ENCODE data around the gene FMNL2. TPM values are rescaled to one million over a fixed set of nuclear protein-coding genes. Genes with fewer than 3 reads are reported as not detected.
A peak's percentile ranks its signal among the peaks of the same experiment; 100 is the strongest.

The FMNL2 gene
- total RNA-seq, 1 experiment from 2014 or later = 50.8 TPM

DNA sequence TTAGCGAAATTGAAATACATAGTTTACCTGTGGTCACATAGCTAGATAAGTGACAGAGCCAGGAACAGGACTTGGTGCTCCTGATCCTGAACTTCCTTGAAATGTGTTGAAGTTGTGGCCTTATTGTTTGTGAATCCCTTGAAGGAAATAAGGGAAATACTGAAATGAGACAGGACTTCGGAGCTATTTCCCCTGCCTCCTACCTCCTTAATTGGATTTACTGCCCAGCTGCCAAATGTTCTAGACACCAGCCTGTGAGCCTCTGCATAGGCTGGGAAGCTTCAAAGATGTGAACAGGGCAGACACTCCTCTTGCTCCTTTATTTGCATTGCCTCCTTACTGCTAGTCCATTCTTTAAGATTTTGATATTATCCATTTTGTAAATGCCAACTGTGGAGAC is 247.1 kb downstream of the FMNL2 start:
- DNase-seq (ENCODE audit: low read depth, low spot score) = no peak
- in situ Hi-C loops (cut with HindIII; ENCODE audit: low pct_unique_long_range_greater_than_20kb, low sequenced_read_pairs) = no loop called here

DNA sequence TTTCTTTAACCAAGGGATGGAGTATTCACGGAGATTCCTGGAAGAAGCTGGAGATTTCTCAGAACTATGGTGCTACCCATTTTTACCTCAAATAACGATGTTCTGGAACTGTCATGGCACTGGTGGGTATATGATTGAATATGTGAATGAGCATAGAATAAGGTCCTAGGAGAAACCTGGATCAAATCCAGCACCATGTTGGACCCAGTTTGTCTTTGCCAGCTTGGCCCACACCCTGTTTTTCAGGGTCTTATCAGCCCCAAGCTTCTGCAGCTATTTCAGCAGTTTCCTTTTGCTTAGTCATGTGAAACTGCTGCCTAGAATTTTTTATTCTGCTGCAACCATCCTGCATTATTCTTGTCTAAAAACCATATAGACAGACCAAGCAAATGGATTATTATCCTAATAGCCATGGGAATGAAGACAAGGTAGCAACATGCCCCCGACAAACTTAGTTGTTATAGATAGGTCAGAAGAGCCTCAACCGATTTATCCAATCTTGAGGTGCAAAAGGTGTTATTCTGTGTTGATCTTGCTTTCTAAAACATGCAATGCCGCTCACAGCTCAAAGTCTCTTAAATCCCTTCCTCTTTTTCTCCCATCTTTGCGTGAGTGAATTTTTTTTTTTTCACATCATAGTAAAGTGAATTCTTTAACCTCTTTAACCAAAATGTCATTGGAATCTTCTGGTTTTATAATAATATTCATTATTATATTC is 248.7 kb downstream of the FMNL2 start:
- DNase-seq (ENCODE audit: low read depth, low spot score) = no peak
- in situ Hi-C loops (cut with HindIII; ENCODE audit: low pct_unique_long_range_greater_than_20kb, low sequenced_read_pairs) = no loop called here

DNA sequence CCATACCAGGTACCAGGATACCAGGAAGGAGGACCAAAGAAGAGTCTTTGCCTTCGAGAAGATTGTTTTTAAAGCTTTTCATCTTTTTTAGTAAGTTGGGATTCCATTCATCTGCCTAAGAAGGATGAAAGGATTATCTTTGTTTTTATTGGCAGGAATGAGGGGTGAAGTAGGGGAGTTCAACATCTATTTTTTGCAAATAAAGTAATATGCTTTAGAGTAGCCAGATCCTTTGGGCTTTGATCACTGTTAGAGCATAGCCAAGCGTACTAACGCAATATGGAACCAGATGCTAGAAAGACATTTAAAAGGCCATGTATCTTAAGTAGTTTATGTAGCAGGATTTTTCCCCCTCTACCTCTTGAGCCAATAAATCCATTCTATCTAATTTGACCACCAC is 249.3 kb downstream of the FMNL2 start:
- in situ Hi-C loops (cut with HindIII; ENCODE audit: low pct_unique_long_range_greater_than_20kb, low sequenced_read_pairs) = no loop called here
- no peak for DNase-seq (ENCODE audit: low read depth, low spot score)

DNA sequence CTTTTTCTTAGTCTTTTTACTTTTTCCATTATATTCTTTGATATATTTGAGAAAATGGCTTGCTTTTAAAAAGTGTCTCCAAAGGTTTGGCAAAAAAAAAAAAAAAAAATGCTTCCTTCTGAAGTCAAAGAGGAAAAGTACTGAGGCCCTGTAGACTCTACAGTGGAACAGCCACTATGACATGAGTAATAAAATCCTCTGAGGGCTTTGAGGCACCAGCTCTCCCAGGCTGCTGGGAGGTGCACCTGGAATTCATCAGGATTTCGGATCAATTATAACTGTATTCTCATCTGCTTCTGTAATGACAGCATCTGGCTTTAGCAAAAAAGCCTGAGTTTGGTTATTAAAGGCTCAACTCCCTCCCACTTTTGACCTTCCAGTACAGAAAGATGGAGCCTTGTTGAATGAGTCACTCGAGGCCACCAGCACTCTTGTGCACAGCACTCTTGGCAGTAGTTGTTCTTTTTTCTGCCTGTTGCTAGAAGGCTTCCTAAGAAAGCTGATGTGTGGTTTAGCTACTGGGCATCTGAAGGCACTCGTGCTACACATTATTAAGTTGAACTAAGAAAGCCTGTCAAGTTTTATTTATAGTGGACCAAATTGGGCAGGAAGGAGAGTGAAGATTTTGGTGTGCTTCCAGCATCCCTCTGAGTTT is 251.0 kb downstream of the FMNL2 start:
- in situ Hi-C loops (cut with HindIII; ENCODE audit: low pct_unique_long_range_greater_than_20kb, low sequenced_read_pairs) = no loop called here

DNA sequence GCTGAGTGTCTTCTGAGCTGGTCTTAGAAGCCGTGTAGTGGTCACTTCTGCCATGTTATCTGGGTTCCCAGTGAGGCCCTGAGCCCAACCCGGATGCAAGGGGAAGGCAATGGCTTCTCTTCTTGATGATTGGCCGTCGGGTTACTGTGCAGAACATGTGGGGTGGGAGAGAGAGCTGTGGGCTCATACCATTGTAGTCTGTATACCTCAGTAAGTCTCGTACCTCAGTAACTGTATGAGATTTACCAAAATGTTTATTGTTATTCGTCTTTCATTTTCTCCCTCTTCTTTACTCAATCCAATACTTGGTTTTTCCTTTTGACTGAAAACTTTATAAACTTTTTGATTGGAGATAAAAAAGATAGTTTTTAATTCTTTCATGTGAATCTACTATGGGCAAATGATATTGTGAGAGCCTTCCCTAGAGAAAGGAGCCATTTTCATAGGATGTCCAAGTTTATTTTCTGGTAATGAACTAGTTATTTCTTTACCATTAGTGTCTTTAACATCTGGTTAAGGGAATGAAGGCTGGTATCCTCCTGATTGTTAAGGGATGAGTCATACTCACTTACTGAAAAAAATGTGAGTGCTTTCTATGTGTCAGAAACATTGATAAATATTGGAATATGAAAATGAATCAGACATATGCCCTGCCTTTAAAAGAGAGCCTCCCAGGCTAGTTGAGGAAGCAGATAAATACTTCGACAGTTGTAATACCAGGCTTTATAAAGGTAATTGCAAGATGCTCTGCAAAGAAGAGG is 252.4 kb downstream of the FMNL2 start:
- in situ Hi-C loops (cut with HindIII; ENCODE audit: low pct_unique_long_range_greater_than_20kb, low sequenced_read_pairs) = no loop called here
- no peak for DNase-seq (ENCODE audit: low read depth, low spot score)

More for the DNA sequence above, 251.0 kb downstream of the FMNL2 start:
- DNase-seq (ENCODE audit: low read depth, low spot score) = peak; percentile 65

DNA sequence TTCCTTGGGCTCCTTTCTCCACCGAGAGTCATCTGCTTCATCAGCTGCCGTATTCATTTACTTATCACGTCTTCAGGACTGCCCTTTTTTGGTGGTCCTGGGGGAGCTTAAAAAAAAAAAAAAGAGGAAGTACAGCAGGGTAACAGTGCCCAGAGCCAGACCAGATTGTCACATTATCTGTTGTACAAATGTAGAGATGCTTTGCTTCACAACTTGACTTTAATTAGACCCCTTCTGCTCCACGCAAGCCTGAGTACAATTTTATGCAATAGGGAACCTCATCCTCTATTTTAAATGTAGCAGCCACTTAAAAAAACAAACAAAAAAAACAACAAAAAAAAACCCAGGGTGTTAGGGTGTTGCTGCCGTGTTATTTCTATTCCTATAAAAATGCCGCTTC is 254.0 kb downstream of the FMNL2 start:
- DNase-seq (ENCODE audit: low read depth, low spot score) = no peak
- in situ Hi-C loops (cut with HindIII; ENCODE audit: low pct_unique_long_range_greater_than_20kb, low sequenced_read_pairs) = no loop called here

DNA sequence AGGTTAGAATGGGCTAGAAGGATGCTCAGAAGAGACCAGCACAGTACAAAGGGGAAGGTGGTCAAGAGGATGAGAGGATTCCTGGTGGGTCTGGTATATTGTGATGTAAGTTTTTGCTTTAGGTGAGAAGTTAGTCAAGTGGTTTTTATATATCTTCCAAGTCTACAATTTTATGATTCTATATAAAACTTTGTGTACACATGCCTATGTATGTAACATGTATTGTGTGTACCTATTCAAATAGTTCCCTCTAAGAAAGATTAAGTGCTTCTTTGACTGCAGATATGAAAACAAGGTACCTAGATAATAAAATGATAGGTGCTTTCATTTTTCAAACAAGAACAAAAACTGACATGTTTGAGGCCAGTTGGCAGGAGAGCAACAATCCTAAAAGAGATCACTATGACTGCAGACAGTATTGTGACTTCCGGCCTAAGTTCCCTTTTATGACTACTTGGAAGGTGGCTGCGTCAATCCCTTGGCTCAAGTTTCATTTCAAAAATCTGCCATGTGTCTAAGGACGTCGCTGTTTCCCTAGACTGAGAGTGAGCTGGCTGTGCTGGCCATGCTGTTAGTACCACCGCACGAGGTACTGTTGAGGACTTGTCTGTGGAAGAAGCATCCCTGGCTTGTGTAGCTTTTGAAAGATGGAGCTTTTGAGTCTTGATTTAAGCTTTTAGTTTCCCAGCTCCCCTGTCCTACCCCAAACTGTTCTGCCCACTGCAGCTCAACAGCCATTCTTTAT is 259.2 kb downstream of the FMNL2 start:
- DNase-seq (ENCODE audit: low read depth, low spot score) = peak; percentile 49
- in situ Hi-C loops (cut with HindIII; ENCODE audit: low pct_unique_long_range_greater_than_20kb, low sequenced_read_pairs) = no loop called here

DNA sequence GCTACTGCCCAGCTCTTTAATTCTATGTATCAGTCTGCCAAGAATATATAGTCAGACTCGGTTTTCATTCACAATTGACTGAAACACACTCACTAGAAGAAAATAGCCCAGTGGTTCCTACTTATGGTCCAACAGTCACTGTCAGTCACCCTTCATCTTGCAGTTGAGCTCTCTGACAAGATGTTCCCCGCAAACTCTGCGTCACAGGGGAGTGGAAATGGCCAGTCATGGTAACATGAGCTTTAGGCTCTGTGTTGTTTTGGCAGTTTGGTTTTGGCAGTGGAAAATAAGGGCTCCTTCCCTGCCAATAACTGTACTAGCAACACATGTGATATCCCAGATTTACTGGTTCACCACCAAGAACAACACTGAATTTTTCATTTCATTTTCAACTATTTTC is 259.8 kb downstream of the FMNL2 start:
- in situ Hi-C loops (cut with HindIII; ENCODE audit: low pct_unique_long_range_greater_than_20kb, low sequenced_read_pairs) = no loop called here
- DNase-seq (ENCODE audit: low read depth, low spot score) = no peak

DNA sequence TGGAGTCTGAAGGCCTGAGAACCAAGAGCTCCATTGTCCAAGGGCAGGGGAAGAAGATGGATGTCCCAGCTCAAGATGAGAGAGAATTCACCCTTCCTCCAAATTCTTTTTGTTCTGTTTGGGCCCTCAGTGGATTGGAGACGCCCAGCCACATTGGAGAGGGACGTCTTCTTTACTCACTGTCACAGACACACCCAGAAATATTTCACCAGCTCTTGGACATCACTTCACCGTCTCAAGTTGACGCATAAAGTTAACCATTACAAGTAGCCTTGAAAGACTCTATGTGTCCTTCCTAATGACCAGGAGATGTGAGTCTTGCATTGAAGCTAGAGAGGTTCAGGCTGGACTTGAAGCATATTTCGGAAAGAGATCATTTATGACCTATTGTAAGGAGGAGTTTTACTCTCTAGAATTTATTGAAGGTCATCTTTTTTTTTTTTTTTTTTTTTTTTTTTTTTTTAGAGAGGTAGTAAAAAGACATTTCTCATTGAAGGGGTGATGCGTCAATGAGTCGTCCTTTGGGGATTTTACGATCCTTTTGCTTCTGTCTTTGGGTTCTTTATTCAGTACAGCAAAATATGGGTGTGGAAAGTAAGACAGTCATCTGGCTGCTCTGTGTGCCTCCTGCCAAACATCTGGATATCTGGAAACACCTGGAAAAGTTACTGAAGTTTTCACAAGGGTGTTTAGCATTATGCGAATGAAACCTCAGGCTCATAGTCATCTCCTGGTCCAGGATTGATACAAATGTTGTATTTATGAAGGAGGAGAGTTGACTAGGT is 264.2 kb downstream of the FMNL2 start:
- in situ Hi-C loops (cut with HindIII; ENCODE audit: low pct_unique_long_range_greater_than_20kb, low sequenced_read_pairs) = no loop called here
- DNase-seq (ENCODE audit: low read depth, low spot score) = no peak

DNA sequence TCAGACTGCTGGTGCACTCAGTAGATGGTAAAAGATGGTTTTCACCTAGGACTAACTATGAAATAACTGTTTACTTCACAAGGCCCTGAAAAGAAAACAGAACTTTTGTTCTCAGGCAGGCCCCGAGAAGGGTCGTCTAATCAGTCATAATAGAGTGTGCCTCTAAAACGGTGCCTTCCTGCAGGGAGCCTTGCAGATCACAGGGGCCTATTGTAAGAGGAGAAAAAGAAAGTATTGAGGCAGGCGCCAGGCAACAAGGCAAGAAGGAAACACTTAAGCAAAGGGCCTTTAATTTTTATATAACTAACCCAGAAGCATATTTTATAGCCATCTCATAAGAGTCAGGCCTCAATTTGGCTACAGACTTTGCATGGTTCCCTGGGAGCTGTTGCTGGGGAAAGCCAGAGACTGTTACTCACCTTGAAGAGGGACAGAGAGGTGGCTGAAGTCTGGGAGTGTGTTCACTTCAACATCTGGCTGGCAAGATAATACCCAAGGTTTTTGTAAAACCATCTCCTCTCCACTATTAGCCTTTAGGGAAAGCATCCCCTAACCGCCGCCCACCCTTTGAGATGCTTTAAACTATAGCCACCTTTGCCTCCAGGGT is 265.2 kb downstream of the FMNL2 start:
- DNase-seq (ENCODE audit: low read depth, low spot score) = peak; percentile 81
- in situ Hi-C loops (cut with HindIII; ENCODE audit: low pct_unique_long_range_greater_than_20kb, low sequenced_read_pairs) = no loop called here

DNA sequence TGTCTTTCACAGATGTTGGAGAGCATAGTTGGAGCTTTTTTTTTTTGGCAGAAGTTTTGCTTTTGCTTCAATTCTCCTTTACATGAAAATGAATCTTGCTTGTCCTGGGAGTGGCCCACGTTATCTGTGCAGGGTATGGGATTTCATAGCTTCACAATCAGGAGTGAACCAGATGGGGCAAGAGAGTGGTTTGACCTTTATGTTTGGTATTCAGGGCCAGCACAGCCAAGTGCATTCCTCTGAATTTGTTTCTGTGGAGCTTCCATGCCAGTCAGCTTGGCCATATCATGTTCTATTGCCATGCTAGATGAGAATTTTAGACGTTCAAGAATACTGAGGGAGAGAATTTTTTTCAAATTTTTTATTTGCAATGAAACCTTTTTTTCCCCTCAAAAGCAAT is 265.7 kb downstream of the FMNL2 start:
- DNase-seq (ENCODE audit: low read depth, low spot score) = peak; percentile 62
- in situ Hi-C loops (cut with HindIII; ENCODE audit: low pct_unique_long_range_greater_than_20kb, low sequenced_read_pairs) = no loop called here

DNA sequence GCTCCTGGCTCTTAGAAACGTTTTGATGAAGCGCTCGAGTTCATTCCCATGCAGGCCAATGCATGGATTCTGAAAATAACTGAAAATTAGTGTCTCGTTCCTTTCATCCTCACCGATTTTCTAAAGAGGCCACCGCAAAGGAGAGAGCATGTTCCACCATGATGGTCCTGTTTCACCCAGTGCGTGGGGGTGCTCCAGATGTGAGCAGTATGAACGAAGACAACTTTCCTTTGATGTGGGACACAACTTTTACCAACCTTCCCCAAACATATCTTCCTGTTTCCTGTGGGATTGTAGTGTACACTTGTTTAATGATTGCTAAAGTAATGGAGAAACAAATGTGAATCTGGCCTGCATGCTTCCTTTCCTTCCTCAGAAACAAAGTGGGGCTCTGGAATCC is 267.8 kb downstream of the FMNL2 start:
- no peak for DNase-seq (ENCODE audit: low read depth, low spot score)
- in situ Hi-C loops (cut with HindIII; ENCODE audit: low pct_unique_long_range_greater_than_20kb, low sequenced_read_pairs) = no loop called here

DNA sequence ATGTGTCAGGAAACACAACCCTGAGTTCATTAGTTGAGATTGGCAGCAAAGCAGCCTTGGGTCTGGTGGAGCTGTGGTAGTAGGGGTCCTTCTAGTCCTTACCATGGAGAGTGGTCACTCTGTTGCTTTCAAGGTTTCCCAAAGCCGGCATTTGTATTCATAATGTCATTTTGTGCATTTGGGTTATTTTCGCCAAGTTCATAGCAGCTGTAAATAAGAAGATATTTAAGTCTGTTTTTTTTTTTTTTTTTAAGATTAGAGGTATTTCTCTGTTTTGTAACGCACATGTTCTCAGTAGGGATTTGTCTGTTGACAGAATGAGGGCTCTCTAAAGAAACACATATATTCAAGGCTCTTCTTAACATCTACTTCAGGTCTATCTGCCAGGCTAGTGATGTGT is 268.2 kb downstream of the FMNL2 start:
- DNase-seq (ENCODE audit: low read depth, low spot score) = no peak
- in situ Hi-C loops (cut with HindIII; ENCODE audit: low pct_unique_long_range_greater_than_20kb, low sequenced_read_pairs) = no loop called here

DNA sequence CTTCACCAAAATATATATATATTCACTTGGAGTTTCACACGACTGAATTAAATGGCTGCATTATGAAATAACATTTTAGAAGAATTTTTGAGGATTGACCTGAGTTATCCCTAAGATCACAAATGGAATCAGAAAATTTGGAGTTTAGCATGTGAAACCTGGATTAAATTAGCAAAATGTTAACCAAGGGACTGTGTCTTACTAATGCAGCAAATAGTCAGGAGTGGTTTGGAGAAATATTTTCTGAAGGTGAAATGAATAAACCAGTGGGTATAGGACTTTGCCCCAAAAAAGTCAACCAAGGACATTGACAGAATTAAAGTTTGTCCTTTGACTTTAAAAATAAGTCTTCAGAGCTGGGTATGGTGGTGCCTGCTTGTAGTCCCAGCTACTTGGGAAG is 271.1 kb downstream of the FMNL2 start:
- in situ Hi-C loops (cut with HindIII; ENCODE audit: low pct_unique_long_range_greater_than_20kb, low sequenced_read_pairs) = no loop called here

DNA sequence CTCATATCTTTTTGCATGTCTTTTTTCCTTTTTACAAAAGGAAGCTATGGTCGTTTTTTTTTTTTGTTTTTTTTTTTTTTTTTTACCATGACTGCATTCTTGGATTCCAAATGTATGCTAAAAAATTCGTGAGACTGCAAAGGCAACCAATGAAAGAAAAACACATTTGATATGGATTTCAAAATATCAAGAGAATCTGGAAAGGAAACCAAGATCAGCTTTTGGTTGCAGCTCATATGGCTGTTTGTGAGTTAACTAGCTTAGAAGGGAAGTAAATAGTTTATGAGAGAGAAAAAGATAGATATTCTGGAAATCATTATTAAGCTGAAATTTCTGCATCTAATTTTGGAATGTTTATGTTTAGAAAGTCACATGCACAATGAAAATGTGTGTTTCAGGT is 272.0 kb downstream of the FMNL2 start:
- no peak for DNase-seq (ENCODE audit: low read depth, low spot score)
- in situ Hi-C loops (cut with HindIII; ENCODE audit: low pct_unique_long_range_greater_than_20kb, low sequenced_read_pairs) = no loop called here

More for the DNA sequence above, 271.1 kb downstream of the FMNL2 start:
- no peak for DNase-seq (ENCODE audit: low read depth, low spot score)

DNA sequence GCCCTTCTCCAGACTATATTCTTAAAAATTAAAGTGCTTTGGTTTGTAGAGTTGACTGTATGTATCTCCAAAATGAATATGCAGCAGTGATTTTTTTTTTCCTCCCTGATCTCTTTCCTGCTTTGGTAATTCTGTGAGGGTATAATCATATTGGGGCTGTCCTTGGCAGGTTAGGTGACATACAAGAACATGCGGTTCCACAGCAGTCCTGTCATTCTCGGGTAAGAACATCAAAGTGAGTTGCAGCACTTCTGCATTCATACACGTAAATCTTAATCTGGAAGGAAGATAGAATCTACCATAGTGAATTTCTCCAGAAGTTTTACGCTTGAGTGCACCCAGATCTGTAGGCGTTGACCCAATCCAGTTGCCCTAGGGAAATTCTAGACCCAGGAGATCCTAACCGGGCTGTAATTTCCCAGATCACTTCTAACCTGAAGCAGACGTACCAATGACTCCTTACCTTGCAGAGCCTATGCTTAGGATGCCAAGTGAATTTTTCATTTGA is 272.9 kb downstream of the FMNL2 start:
- DNase-seq (ENCODE audit: low read depth, low spot score) = no peak
- in situ Hi-C loops (cut with HindIII; ENCODE audit: low pct_unique_long_range_greater_than_20kb, low sequenced_read_pairs) = no loop called here

DNA sequence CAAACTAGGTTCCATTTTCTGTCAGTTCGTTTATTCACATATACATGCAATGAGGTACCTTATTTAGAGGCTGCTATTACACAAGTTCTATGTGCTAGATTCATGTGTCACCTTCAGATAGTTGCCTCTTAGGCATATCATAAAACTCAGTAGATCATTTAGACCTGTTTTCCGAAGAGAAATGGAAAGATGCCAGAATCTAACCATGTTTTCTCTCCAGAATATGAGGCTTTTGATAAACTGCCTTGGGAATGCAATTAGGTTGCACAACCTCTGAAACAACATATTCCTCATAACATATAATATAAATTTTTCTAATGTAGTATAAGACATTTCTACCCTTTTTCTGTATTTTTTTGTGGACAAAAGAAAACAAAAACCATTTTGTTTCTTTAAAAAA is 274.2 kb downstream of the FMNL2 start:
- DNase-seq (ENCODE audit: low read depth, low spot score) = no peak
- in situ Hi-C loops (cut with HindIII; ENCODE audit: low pct_unique_long_range_greater_than_20kb, low sequenced_read_pairs) = no loop called here

Data from SK-MEL-5 (cell line).